ENCODE results near the gene PPM1L. TPM values are rescaled to one million over a fixed set of nuclear protein-coding genes. Genes with fewer than 3 reads are reported as not detected.

Gene PPM1L
- total RNA-seq, 4 donors from 2014 or later = 3.2 to 27.9 (median 16.4) TPM

DNA sequence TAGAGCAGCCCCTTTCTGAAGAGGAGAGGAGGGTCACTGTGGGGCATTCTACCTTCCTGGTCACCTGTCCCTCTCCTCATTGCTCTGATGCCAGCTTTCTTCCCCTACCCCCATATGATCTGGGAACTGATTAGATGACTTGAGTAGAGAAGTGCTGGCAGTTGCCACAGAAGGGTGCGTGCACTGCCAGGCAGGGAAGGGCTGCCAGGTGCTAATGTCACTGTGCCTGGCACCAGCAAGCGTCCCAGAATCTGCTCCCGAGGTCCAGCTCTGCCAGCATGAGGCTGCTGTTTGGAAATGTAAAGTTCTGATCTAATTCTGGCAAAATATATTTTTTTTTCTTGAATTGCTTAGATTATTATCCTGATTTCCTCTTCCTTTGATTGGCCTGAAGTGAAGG lies 52.8 kb downstream of the PPM1L start:
- H3K4me3 ChIP-seq = no peak overlapping the region
- TF ChIP-seq, protein P1, sequence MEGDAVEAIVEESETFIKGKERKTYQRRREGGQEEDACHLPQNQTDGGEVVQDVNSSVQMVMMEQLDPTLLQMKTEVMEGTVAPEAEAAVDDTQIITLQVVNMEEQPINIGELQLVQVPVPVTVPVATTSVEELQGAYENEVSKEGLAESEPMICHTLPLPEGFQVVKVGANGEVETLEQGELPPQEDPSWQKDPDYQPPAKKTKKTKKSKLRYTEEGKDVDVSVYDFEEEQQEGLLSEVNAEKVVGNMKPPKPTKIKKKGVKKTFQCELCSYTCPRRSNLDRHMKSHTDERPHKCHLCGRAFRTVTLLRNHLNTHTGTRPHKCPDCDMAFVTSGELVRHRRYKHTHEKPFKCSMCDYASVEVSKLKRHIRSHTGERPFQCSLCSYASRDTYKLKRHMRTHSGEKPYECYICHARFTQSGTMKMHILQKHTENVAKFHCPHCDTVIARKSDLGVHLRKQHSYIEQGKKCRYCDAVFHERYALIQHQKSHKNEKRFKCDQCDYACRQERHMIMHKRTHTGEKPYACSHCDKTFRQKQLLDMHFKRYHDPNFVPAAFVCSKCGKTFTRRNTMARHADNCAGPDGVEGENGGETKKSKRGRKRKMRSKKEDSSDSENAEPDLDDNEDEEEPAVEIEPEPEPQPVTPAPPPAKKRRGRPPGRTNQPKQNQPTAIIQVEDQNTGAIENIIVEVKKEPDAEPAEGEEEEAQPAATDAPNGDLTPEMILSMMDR (IDR thresholded peaks at IDR 0.05) = no peak
- no peak for TF ChIP-seq POLR2A (IDR thresholded peaks at IDR 0.05)
- H3K36me3 ChIP-seq = no peaks in the 10 kb centered on the region
- H3K4me1 ChIP-seq = peaks cover 0 to 4% of the 10 kb centered on the region in 2 donors
- H3K27me3 ChIP-seq = no peaks in the 10 kb centered on the region
- no peaks in the 10 kb centered on the region for H3K9me3 ChIP-seq
- H3K27ac ChIP-seq = no peak overlapping the region
- intact Hi-C loops (cut with DNase I; ENCODE audit: low total_unique reads) = no loop called here
- no peak for DNase-seq

DNA sequence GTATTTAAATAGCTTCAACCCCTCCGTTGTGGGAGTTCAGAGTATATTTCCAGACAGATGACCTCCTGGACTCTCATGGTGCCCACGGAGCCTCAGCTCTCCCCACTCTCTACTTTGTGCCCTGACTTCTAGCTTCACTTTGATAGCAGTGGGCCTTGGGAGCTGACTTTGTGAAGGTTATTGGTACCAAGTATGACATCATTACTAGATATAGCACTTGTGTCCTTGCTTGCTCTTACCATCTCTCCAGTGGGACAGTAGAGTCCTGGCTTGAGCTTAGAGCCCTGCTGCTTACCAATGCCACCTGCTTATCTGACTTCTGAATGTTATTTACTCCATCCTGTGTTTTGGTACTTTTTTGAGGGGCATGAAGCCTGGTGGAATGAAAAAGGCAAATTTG lies 53.4 kb downstream of the PPM1L start:
- Histone ChIP-seq H3K27me3 (no peaks in the 10 kb centered on the region), H3K9me3 (no peaks in the 10 kb centered on the region), H3K36me3 (no peaks in the 10 kb centered on the region), H3K27ac (peak overlapping the region in 1 of 2 donors; percentile 19), H3K4me3 (no peak overlapping the region), H3K4me1 (peaks cover 0 to 4% of the 10 kb centered on the region in 2 donors)
- TF ChIP-seq, protein P1 (IDR thresholded peaks at IDR 0.05) = no peak
- TF ChIP-seq POLR2A (IDR thresholded peaks at IDR 0.05) = no peak
- intact Hi-C loops (cut with DNase I; ENCODE audit: low total_unique reads) = no loop called here
- no peak for DNase-seq

- TF ChIP-seq, protein P1 (IDR thresholded peaks at IDR 0.05) = no peak
- no peak for TF ChIP-seq POLR2A (IDR thresholded peaks at IDR 0.05)
- Histone ChIP-seq H3K4me3 (no peak overlapping the region), H3K27me3 (no peaks in the 10 kb centered on the region), H3K27ac (no peak overlapping the region), H3K9me3 (no peaks in the 10 kb centered on the region), H3K4me1 (no peaks in the 10 kb centered on the region), H3K36me3 (no peaks in the 10 kb centered on the region)
- no peak for DNase-seq
- intact Hi-C loops (cut with DNase I; ENCODE audit: low total_unique reads) = no loop called here
Measured at GRCh38 chr3:160810362-160811236, 54.6 kb downstream of the PPM1L start.

DNA sequence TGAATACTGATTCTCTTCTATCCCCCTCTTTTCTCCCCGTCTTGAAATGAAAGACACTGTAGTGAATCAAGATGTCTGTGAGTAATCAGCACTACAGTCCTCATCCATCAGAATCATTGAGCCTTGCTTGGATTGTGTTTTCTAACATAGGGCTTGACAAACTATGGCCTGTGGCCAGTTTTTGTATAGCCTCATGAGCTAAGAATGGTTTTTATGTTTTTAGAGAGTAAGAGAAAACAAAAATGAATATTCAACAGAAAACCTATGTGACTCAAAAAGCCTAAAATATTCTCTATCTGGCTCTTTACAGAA lies 55.2 kb downstream of the PPM1L start:
- intact Hi-C loops (cut with DNase I; ENCODE audit: low total_unique reads) = no loop called here
- Histone ChIP-seq H3K27me3 (no peaks in the 10 kb centered on the region), H3K4me3 (no peak overlapping the region), H3K4me1 (no peaks in the 10 kb centered on the region), H3K36me3 (no peaks in the 10 kb centered on the region), H3K27ac (no peak overlapping the region), H3K9me3 (no peaks in the 10 kb centered on the region)
- no peak for DNase-seq
- TF ChIP-seq, protein P1 (IDR thresholded peaks at IDR 0.05) = no peak
- TF ChIP-seq POLR2A (IDR thresholded peaks at IDR 0.05) = no peak

- Histone ChIP-seq H3K9me3 (no peaks in the 10 kb centered on the region), H3K27ac (no peak overlapping the region), H3K27me3 (no peaks in the 10 kb centered on the region), H3K4me1 (no peaks in the 10 kb centered on the region), H3K4me3 (no peak overlapping the region), H3K36me3 (no peaks in the 10 kb centered on the region)
- DNase-seq = no peak
- TF ChIP-seq, protein P1 (IDR thresholded peaks at IDR 0.05) = no peak
- no peak for TF ChIP-seq POLR2A (IDR thresholded peaks at IDR 0.05)
- intact Hi-C loops (cut with DNase I; ENCODE audit: low total_unique reads) = no loop called here
Measured at GRCh38 chr3:160812304-160812703, 56.3 kb downstream of the PPM1L start.
